SK-N-SH treated with all-trans-retinoic acid at 6 μM for 48 hours (cell line): Measurements from ENCODE around the gene RPS8.
"Not testable (repeated sequence)": the region's sequence is repeated elsewhere in the genome, so short reads cannot be mapped to it uniquely, and the experiment has no call there.

Source experiments
- ATAC-seq: fragments of 200-7000 bp; cut with Tn5 transposase; 3 replicates; pipeline ENCODE4 v1.9.1; 2020; ENCODE audit warnings: mild to moderate bottlenecking, moderate library complexity
- ARNTL ChIP-seq: fragments of 450-650 bp; formaldehyde crosslinking; IDR thresholded peaks from 2 replicates; pipeline ENCODE4 v1.5.0; 2020; ENCODE audit warnings: low read depth, mild to moderate bottlenecking, moderate library complexity, borderline replicate concordance
- CREB5 ChIP-seq: fragments of 250-450 bp; sonication (Bioruptor Pico); IDR thresholded peaks from 2 replicates; pipeline ENCODE4 v1.5.1; 2020; ENCODE audit warnings: low read depth, mild to moderate bottlenecking, moderate library complexity
- CSDC2 ChIP-seq: fragments of 250-450 bp; sonication (Bioruptor Pico); IDR thresholded peaks from 2 replicates; pipeline ENCODE4 v1.5.0; 2020; ENCODE audit warnings: mild to moderate bottlenecking, moderate library complexity
- CSRNP3 ChIP-seq: fragments of 250-450 bp; sonication (Bioruptor Pico); IDR thresholded peaks from 2 replicates; pipeline ENCODE4 v1.5.1; 2021; ENCODE audit warnings: mild to moderate bottlenecking, moderate library complexity
- ESRRG ChIP-seq: fragments of 250-450 bp; sonication (Bioruptor Pico); IDR thresholded peaks from 2 replicates; pipeline ENCODE4 v1.6.1; 2021; ENCODE audit warnings: mild to moderate bottlenecking
- GLIS3 ChIP-seq: fragments of 250-450 bp; sonication (Bioruptor Pico); IDR thresholded peaks from 2 replicates; pipeline ENCODE4 v1.5.0; 2020; ENCODE audit warnings: mild to moderate bottlenecking, moderate library complexity
- ISL1 ChIP-seq: fragments of 250-450 bp; sonication (Bioruptor Pico); IDR thresholded peaks from 2 replicates; pipeline ENCODE4 v2.1.2; 2022; ENCODE audit warnings: mild to moderate bottlenecking, moderate library complexity
- OSR1 ChIP-seq: fragments of 250-450 bp; sonication (Bioruptor Pico); IDR thresholded peaks from 2 replicates; pipeline ENCODE4 v1.8.0; 2022; ENCODE audit warnings: moderate library complexity, mild to moderate bottlenecking, inconsistent platforms
- POU6F1 ChIP-seq: fragments of 250-450 bp; sonication (Bioruptor Pico); IDR thresholded peaks from 2 replicates; pipeline ENCODE4 v1.8.0; 2021; ENCODE audit warnings: low read depth, mild to moderate bottlenecking, moderate library complexity, borderline replicate concordance
- PPARA ChIP-seq: fragments of 250-450 bp; sonication (Bioruptor Pico); IDR thresholded peaks from 2 replicates; pipeline ENCODE4 v1.5.0; 2020; ENCODE audit warnings: mild to moderate bottlenecking, borderline replicate concordance
- RARB ChIP-seq: fragments of 250-450 bp; sonication (Bioruptor Pico); IDR thresholded peaks from 2 replicates; pipeline ENCODE4 v1.8.0; 2021; ENCODE audit warnings: mild to moderate bottlenecking, moderate library complexity
- SNAI2 ChIP-seq: fragments of 250-450 bp; sonication (Bioruptor Pico); IDR thresholded peaks from 2 replicates; pipeline ENCODE4 v1.5.0; 2020; ENCODE audit warnings: mild to moderate bottlenecking, moderate library complexity
- TCF4 ChIP-seq: fragments of 250-450 bp; sonication (Bioruptor Pico); IDR thresholded peaks from 2 replicates; pipeline ENCODE4 v1.8.0; 2021; ENCODE audit warnings: mild to moderate bottlenecking, moderate library complexity, borderline replicate concordance
- TOX ChIP-seq: fragments of 250-450 bp; sonication (Bioruptor Pico); IDR thresholded peaks from 2 replicates; pipeline ENCODE4 v1.8.0; 2021; ENCODE audit warnings: mild to moderate bottlenecking, moderate library complexity, borderline replicate concordance
- TSHZ2 ChIP-seq: fragments of 250-450 bp; sonication (Bioruptor Pico); IDR thresholded peaks from 2 replicates; pipeline ENCODE4 v1.5.0; 2020; ENCODE audit warnings: mild to moderate bottlenecking, moderate library complexity
- ZC3H10 ChIP-seq: fragments of 250-450 bp; sonication (Bioruptor Pico); IDR thresholded peaks from 2 replicates; pipeline ENCODE4 v1.5.1; 2021; ENCODE audit warnings: mild to moderate bottlenecking, moderate library complexity
- ZFP3 ChIP-seq: fragments of 250-450 bp; sonication (Bioruptor Pico); IDR thresholded peaks from 2 replicates; pipeline ENCODE4 v1.5.0; 2020; ENCODE audit warnings: mild to moderate bottlenecking, moderate library complexity
- ZNF565 ChIP-seq: fragments of 450-650 bp; formaldehyde crosslinking; conservative IDR thresholded peaks from 2 replicates; pipeline ENCODE4 v1.5.0; 2020; ENCODE audit warnings: low read depth, mild to moderate bottlenecking, moderate library complexity
- ZNF70 ChIP-seq: fragments of 450-650 bp; formaldehyde crosslinking; IDR thresholded peaks from 2 replicates; pipeline ENCODE4 v1.5.0; 2020; ENCODE audit warnings: mild to moderate bottlenecking, moderate library complexity

RPS8 gene

GRCh38 chr1:44760876-44761275 is 14.5 kb upstream of the RPS8 start (continued):
- no peak for TF ChIP-seq SNAI2 (CRISPR knock-in tag)
- TF ChIP-seq ISL1 (CRISPR knock-in tag) = no peak
- no peak for TF ChIP-seq RARB
- no peak for TF ChIP-seq GLIS3 (CRISPR knock-in tag)
- TF ChIP-seq ZFP3 (CRISPR knock-in tag) = no peak

- not testable (repeated sequence) for ATAC-seq
Measured at GRCh38 chr1:44766421-44766820, 8.9 kb upstream of the RPS8 start.

GRCh38 chr1:44775930-44776729 is 790 bp downstream of the RPS8 start:
- ATAC-seq = peak; percentile 8
- TF ChIP-seq ZFP3 (CRISPR knock-in tag) (no peak), RARB (no peak), OSR1 (CRISPR knock-in tag) (no peak), ZNF565 (CRISPR knock-in tag) (no peak), CREB5 (CRISPR knock-in tag) (no peak), ARNTL (CRISPR knock-in tag) (no peak), CSDC2 (CRISPR knock-in tag) (no peak), ZC3H10 (CRISPR knock-in tag) (no peak), PPARA (CRISPR knock-in tag) (no peak), CSRNP3 (CRISPR knock-in tag) (no peak), SNAI2 (CRISPR knock-in tag) (no peak), ZNF70 (CRISPR knock-in tag) (no peak), TOX (CRISPR knock-in tag) (no peak), POU6F1 (CRISPR knock-in tag) (no peak), TCF4 (CRISPR knock-in tag) (no peak), TSHZ2 (CRISPR knock-in tag) (no peak), ESRRG (CRISPR knock-in tag) (no peak)

GRCh38 chr1:44776730-44777068 is 1.4 kb downstream of the RPS8 start:
- TF ChIP-seq ESRRG (CRISPR knock-in tag) (no peak), CREB5 (CRISPR knock-in tag) (no peak), ZNF565 (CRISPR knock-in tag) (no peak), PPARA (CRISPR knock-in tag) (no peak), TSHZ2 (CRISPR knock-in tag) (no peak)
- no peak for ATAC-seq
